Measurements from ENCODE around the gene HNRNPL. TPM values are rescaled to one million over a fixed set of nuclear protein-coding genes. Genes with fewer than 3 reads are reported as not detected.
A peak's percentile ranks its signal among the peaks of the same experiment; 100 is the strongest.

The HNRNPL gene
- total and polyA plus RNA-seq, 10 of the 15 experiments (the other 5 are each of a cell fraction or from before 2014, with no cell fraction given), result 32.5 to 512 (median 306) TPM

DNA sequence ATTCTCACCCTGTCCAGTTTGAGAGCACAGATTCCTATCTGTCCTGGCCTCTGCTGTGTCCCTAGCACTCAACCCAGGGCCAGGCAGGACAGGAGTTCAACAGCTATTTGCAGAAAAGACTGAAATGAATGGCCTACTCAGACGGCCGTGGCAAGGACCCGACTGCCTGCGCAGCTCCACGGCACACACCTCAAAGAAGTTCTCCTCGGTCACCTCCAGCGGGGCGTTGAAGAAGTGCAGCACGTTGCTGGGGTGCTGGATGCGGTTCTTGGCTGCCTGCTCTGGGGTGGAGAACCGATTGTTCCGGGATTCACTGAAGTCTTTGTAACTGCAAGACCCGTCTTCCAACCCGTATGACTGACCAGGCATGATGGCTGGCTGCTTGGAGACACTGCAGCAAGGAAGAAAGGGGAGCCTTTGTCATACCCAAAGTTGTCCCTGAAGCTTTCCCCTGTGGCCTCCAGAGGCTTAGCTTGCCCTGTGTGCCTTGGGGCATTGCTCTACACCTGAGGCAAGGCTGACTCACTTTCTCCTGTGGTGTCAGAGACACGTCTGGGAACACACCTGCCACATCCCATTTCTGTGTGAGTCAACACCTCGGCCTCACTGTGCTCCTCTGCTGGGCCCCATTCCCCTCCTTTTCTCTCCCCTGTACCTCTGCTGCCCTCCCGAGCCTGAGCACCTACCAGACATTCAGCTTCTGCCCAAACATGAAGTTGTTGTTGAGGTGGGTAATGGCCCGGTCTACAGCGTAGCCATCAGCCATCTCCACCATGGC is 11.4 kb downstream of the HNRNPL start:
- SMC1A ChIA-PET (ENCODE audit: uncharacterized antibody, unreplicated experiment), result no interaction called here

More for the DNA sequence above, 11.4 kb downstream of the HNRNPL start:
- BruUV-seq (replicated peaks), result no TSS peak
- peaks cover 45 to 59% of the 10 kb centered on the region in 2 experiments for H3K36me3 ChIP-seq (ENCODE audit: control insufficient read depth in 2 of 2, insufficient read depth in 2 of 2, low read length in 1 of 2)
- H3K4me1 ChIP-seq (ENCODE audit: control insufficient read depth, insufficient read depth, low read length), result peaks cover 11% of the 10 kb centered on the region
- no peak overlapping the region for H3K4me2 ChIP-seq (ENCODE audit: control insufficient read depth, insufficient read depth)
- FAIRE-seq (no peak), ATAC-seq (no peak), DNase-seq (ENCODE audit: low read depth, low spot score) (no peak)
- RAD21 ChIA-PET (ENCODE audit: unreplicated experiment), result no interaction called here
- H4K20me1 ChIP-seq (ENCODE audit: control insufficient read depth, insufficient read depth), result peaks cover 2% of the 10 kb centered on the region
- POLR2A ChIA-PET, result interaction anchor here (0.5 to 1.5 kb wide), 2 partner anchors 10 to 27 kb away, joined by 4 to 8 read pairs; no protein-coding TSS in a partner anchor
- 71% methylated on average over 19 of the region's 19 CpGs for WGBS (ENCODE audit: insufficient coverage, insufficient replicate concordance, low lambda C conversion rate, missing lambda C conversion rate)
- H3K9me3 ChIP-seq (replicated peaks; ENCODE audit: control insufficient read depth, insufficient read depth, low read length), result no peaks in the 10 kb centered on the region
- no peak overlapping the region for H2AFZ ChIP-seq (ENCODE audit: control insufficient read depth, low read depth, low read length)
- no peak overlapping the region for H3K9ac ChIP-seq (ENCODE audit: control insufficient read depth, insufficient read depth, low read length)
- CTCF ChIA-PET, result interaction anchor here (0.5 kb wide), 1 partner anchor 327 kb away, joined by 6 read pairs; no protein-coding TSS in a partner anchor
- H3K79me2 ChIP-seq (ENCODE audit: control insufficient read depth, insufficient read depth, low read length), result peaks cover 9% of the 10 kb centered on the region
- H3K4me3 ChIP-seq, result no peak overlapping the region
- in situ Hi-C loops (cut with MboI) (no loop called here), intact Hi-C loops (cut with micrococcal nuclease; ENCODE audit: unreplicated experiment) (loop anchor here (10.0 kb wide), 2 partner anchors 46 to 294 kb away; no protein-coding TSS in a partner anchor)
- no peak for TF ChIP-seq ZNF207 (IDR thresholded peaks at IDR 0.05; ENCODE audit: borderline replicate concordance)
- TF ChIP-seq, protein P1, sequence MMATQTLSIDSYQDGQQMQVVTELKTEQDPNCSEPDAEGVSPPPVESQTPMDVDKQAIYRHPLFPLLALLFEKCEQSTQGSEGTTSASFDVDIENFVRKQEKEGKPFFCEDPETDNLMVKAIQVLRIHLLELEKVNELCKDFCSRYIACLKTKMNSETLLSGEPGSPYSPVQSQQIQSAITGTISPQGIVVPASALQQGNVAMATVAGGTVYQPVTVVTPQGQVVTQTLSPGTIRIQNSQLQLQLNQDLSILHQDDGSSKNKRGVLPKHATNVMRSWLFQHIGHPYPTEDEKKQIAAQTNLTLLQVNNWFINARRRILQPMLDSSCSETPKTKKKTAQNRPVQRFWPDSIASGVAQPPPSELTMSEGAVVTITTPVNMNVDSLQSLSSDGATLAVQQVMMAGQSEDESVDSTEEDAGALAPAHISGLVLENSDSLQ (IDR thresholded peaks at IDR 0.05), result no peak
- no peak for TF ChIP-seq SUZ12 (IDR thresholded peaks at IDR 0.05; ENCODE audit: unreplicated experiment)
- peak; percentile 30; the same call in 1 of the 2 replicates for TF ChIP-seq POLR2AphosphoS2 (IDR thresholded peaks at IDR 0.05; ENCODE audit: low read depth, low read length)
- no peak for TF ChIP-seq JUNB (IDR thresholded peaks at IDR 0.05)
- no peak for TF ChIP-seq NR2C1 (IDR thresholded peaks at IDR 0.05)
- TF ChIP-seq POLR2A (IDR thresholded peaks at IDR 0.05; ENCODE audit: low read depth, low read length), result peak; percentile 72
- TF ChIP-seq CBX3 (IDR thresholded peaks at IDR 0.05; ENCODE audit: borderline replicate concordance, low read depth), result no peak
- no peak for TF ChIP-seq ATF7 (IDR thresholded peaks at IDR 0.05; ENCODE audit: low read depth)
- peak; percentile 77 for TF ChIP-seq POLR2AphosphoS5 (IDR thresholded peaks at IDR 0.05; ENCODE audit: low read length)
- no peaks in the 10 kb centered on the region for H3K27me3 ChIP-seq (replicated peaks in 1 of 2; ENCODE audit: control insufficient read depth in 2 of 2, insufficient read depth in 2 of 2, low read length in 1 of 2)
- H3K27ac ChIP-seq (ENCODE audit: control insufficient read depth, insufficient read depth), result no peak overlapping the region
